H9 (cell line): ENCODE data around the gene SRRD. TPM values are rescaled to one million over a fixed set of nuclear protein-coding genes. Genes with fewer than 3 reads are reported as not detected.

ENCODE experiments used
- DNase-seq: peaks from one replicate; pipeline ENCODE4 v3.0.0-alpha.2; 2017
- H2AFZ ChIP-seq: one replicate; pipeline ENCODE4 v1.6.1; 2013; ENCODE audit warnings: mild to moderate bottlenecking, low read length, control low read depth, moderate library complexity
- H2AK5ac ChIP-seq: 2 replicates; pipeline ENCODE4 v1.6.1; 2013; ENCODE audit warnings: low read length, control low read depth, mixed read lengths; ENCODE audit not compliant: insufficient read length
- H2BK120ac ChIP-seq: one replicate; pipeline ENCODE4 v1.6.1; 2013; ENCODE audit warnings: low read depth, mild to moderate bottlenecking, low read length, control low read depth, inconsistent platforms; ENCODE audit not compliant: poor library complexity, severe bottlenecking
- H2BK12ac ChIP-seq: 2 replicates; pipeline ENCODE4 v1.6.1; 2013; ENCODE audit warnings: low read length, control low read depth, mixed read lengths, low read depth; ENCODE audit not compliant: insufficient read length
- H2BK15ac ChIP-seq: 2 replicates; pipeline ENCODE4 v1.6.1; 2013; ENCODE audit warnings: low read depth, low read length, control low read depth
- H2BK20ac ChIP-seq: one replicate; pipeline ENCODE4 v1.6.1; 2013; ENCODE audit warnings: low read depth, mild to moderate bottlenecking, low read length, control low read depth, inconsistent platforms; ENCODE audit not compliant: poor library complexity, severe bottlenecking
- H2BK5ac ChIP-seq: 2 replicates; pipeline ENCODE4 v1.6.1; 2013; ENCODE audit warnings: low read length, control low read depth, mixed read lengths; ENCODE audit not compliant: insufficient read length
- H3K14ac ChIP-seq: 2 replicates; pipeline ENCODE4 v1.6.1; 2013; ENCODE audit warnings: low read length, control low read depth; ENCODE audit not compliant: insufficient read depth
- H3K18ac ChIP-seq: 2 replicates; pipeline ENCODE4 v1.6.1; 2013; ENCODE audit warnings: low read depth, mild to moderate bottlenecking, mixed read lengths, low read length, control low read depth; ENCODE audit not compliant: insufficient read length
- H3K23ac ChIP-seq: 2 replicates; pipeline ENCODE4 v1.6.1; 2013; ENCODE audit warnings: low read length, control low read depth, mixed read lengths, low read depth; ENCODE audit not compliant: insufficient read length
- H3K23me2 ChIP-seq: 2 replicates; pipeline ENCODE4 v1.6.1; 2013; ENCODE audit warnings: low read depth, mild to moderate bottlenecking, mixed read lengths, low read length, control low read depth; ENCODE audit not compliant: insufficient read length, poor library complexity, severe bottlenecking
- H3K27ac ChIP-seq: 2 replicates; pipeline ENCODE4 v1.5.1; 2013; ENCODE audit warnings: low read length, control low read depth, mixed read lengths, low read depth; ENCODE audit not compliant: insufficient read length
- H3K27me3 ChIP-seq: 2 replicates; pipeline ENCODE4 v1.6.1; 2013; ENCODE audit warnings: low read length, control low read depth, inconsistent platforms; ENCODE audit not compliant: insufficient read depth
- H3K4ac ChIP-seq: 2 replicates; pipeline ENCODE4 v1.6.1; 2013; ENCODE audit warnings: low read depth, mild to moderate bottlenecking, control low read depth, inconsistent platforms, low read length, moderate library complexity
- H3K4me1 ChIP-seq: 2 replicates; pipeline ENCODE4 v1.6.1; 2013; ENCODE audit warnings: low read length, control low read depth, inconsistent platforms; ENCODE audit not compliant: insufficient read depth
- H3K4me2 ChIP-seq: 2 replicates; pipeline ENCODE4 v1.6.1; 2013; ENCODE audit warnings: low read length, control low read depth, mixed read lengths; ENCODE audit not compliant: insufficient read length, insufficient read depth
- H3K56ac ChIP-seq: 2 replicates; pipeline ENCODE4 v1.6.1; 2013; ENCODE audit warnings: low read depth, mild to moderate bottlenecking, mixed read lengths, low read length, control low read depth; ENCODE audit not compliant: insufficient read length
- H3K79me1 ChIP-seq: 2 replicates; pipeline ENCODE4 v1.6.1; 2013; ENCODE audit warnings: low read depth, mild to moderate bottlenecking, moderate library complexity, low read length, control low read depth, inconsistent platforms; ENCODE audit not compliant: insufficient read depth, poor library complexity, severe bottlenecking
- H3K79me2 ChIP-seq: 2 replicates; pipeline ENCODE4 v1.6.1; 2013; ENCODE audit warnings: low read length, control low read depth, inconsistent platforms; ENCODE audit not compliant: insufficient read depth
- H3K9ac ChIP-seq: 2 replicates; pipeline ENCODE4 v1.6.1; 2013; ENCODE audit warnings: low read length, control low read depth, mixed read lengths; ENCODE audit not compliant: insufficient read length; ENCODE audit errors: extremely low read depth
- H3K9me3 ChIP-seq: one replicate; pipeline ENCODE4 v1.6.1; 2013; ENCODE audit warnings: low read depth, low read length, inconsistent platforms; ENCODE audit not compliant: control insufficient read depth
- H3T11ph ChIP-seq: one replicate; pipeline ENCODE4 v1.6.1; 2013; ENCODE audit warnings: mild to moderate bottlenecking, low read length, control low read depth, inconsistent platforms
- H4K20me1 ChIP-seq: one replicate; pipeline ENCODE4 v1.6.1; 2013; ENCODE audit not compliant: control insufficient read depth, insufficient read length, insufficient read depth
- H4K5ac ChIP-seq: 2 replicates; pipeline ENCODE4 v1.6.1; 2013; ENCODE audit warnings: low read depth, mild to moderate bottlenecking, mixed read lengths, low read length, control low read depth; ENCODE audit not compliant: insufficient read length
- H4K8ac ChIP-seq: replicated peaks from 2 replicates; pipeline ENCODE4 v1.6.1; 2013; ENCODE audit warnings: low read length, control low read depth, mixed read lengths, low read depth; ENCODE audit not compliant: insufficient read length
- H4K91ac ChIP-seq: 2 replicates; pipeline ENCODE4 v1.6.1; 2013; ENCODE audit warnings: low read depth, mild to moderate bottlenecking, moderate library complexity, mixed read lengths, low read length, control low read depth; ENCODE audit not compliant: insufficient read length
- H3K27ac Mint-ChIP-seq, 3 experiments: 2 replicates in 2 of 3; 3 replicates in 1 of 3; pipeline ENCODE4 v1.8.0; 2020 to 2021; ENCODE audit warnings: mixed read lengths in 3 of 3, mild to moderate bottlenecking in 1 of 3, moderate library complexity in 1 of 3
- H3K27me3 Mint-ChIP-seq: 2 replicates; pipeline ENCODE4 v1.8.0; 2021; ENCODE audit warnings: low read depth, mild to moderate bottlenecking, moderate library complexity, mixed read lengths
- H3K36me3 Mint-ChIP-seq, 3 experiments: 2 replicates in 2 of 3; 3 replicates in 1 of 3; pipeline ENCODE4 v1.8.0; 2020 to 2021; ENCODE audit warnings: low read depth in 3 of 3, mixed read lengths in 3 of 3; ENCODE audit not compliant: insufficient read depth in 1 of 3
- H3K4me1 Mint-ChIP-seq, 2 experiments: 2 replicates each; pipeline ENCODE4 v1.8.0; 2020; ENCODE audit warnings: mixed read lengths in 2 of 2
- H3K4me3 Mint-ChIP-seq, 2 experiments: 2 replicates in 1 of 2; 3 replicates in 1 of 2; pipeline ENCODE4 v1.8.0; 2020 to 2021; ENCODE audit warnings: mild to moderate bottlenecking in 2 of 2, mixed read lengths in 2 of 2, moderate library complexity in 1 of 2
- H3K9me3 Mint-ChIP-seq, 2 experiments: 2 replicates in 1 of 2; 3 replicates in 1 of 2; pipeline ENCODE4 v1.8.0; 2020; ENCODE audit warnings: mild to moderate bottlenecking in 2 of 2, mixed read lengths in 2 of 2, moderate library complexity in 1 of 2
- CTCF ChIP-seq: fragments of 200-600 bp; sonication (generic); conservative IDR thresholded peaks from 3 replicates; pipeline ENCODE4 v1.8.0; 2021; ENCODE audit warnings: antibody characterized with exemption, mild to moderate bottlenecking
- WGBS: extraction: QIAGEN DNeasy Blood & Tissue Kit; methylation state at CpG from one replicate; pipeline ENCODE4 v1.1.7; 2013; ENCODE audit warnings: missing lambda C conversion rate, low lambda C conversion rate, mixed read lengths; ENCODE audit not compliant: insufficient read length; ENCODE audit errors: extremely low coverage; 5-methylcytosine and 5-hydroxymethylcytosine counted together
- total RNA-seq: library from RNA; stranded (reverse); gene quantifications from 2 replicates; pipeline ENCODE4 v1.2.1, GENCODE V29; 2021

Gene SRRD
- total RNA-seq, 1 experiment from 2014 or later = 36.0 TPM

- no peak overlapping the region for H2BK120ac ChIP-seq
- peaks cover 38 to 39% of the 10 kb centered on the region in 2 experiments for H3K4me1 Mint-ChIP-seq
- no peak overlapping the region for H2BK12ac ChIP-seq
These were observed 3.7 kb upstream of the SRRD start for GRCh38 chr22:26479792-26480610.

More at GRCh38 chr22:26479792-26480610, 3.7 kb upstream of the SRRD start:
- Histone ChIP-seq H3K56ac (no peak overlapping the region), H3K79me2 (peaks cover 5% of the 10 kb centered on the region; the same call in 1 of the 2 replicates), H3K79me1 (peaks cover 8% of the 10 kb centered on the region), H3K18ac (no peak overlapping the region), H4K5ac (no peak overlapping the region), H3K14ac (no peak overlapping the region), H3K4me2 (peak overlapping the region; percentile 13), H4K20me1 (no peaks in the 10 kb centered on the region), H2AK5ac (no peak overlapping the region), H3K4me1 (no peaks in the 10 kb centered on the region; the same call in 1 of the 2 replicates), H4K91ac (no peak overlapping the region), H3T11ph (no peak overlapping the region), H2BK5ac (no peak overlapping the region), H2AFZ (no peak overlapping the region), H3K27ac (no peak overlapping the region), H3K23me2 (no peaks in the 10 kb centered on the region), H3K4ac (no peak overlapping the region), H4K8ac (no peak overlapping the region), H3K23ac (no peak overlapping the region), H2BK15ac (no peak overlapping the region), H3K27me3 (no peaks in the 10 kb centered on the region), H3K9ac (no peak overlapping the region), H3K9me3 (no peaks in the 10 kb centered on the region), H2BK20ac (no peak overlapping the region)
- DNase-seq = no peak
- peak overlapping the region; percentile 0 to 16 (median 6); a peak in 4 of 7 replicates for H3K27ac Mint-ChIP-seq
- H3K4me3 Mint-ChIP-seq = peak overlapping the region; percentile 8 to 54
- no peak for TF ChIP-seq CTCF
- peaks cover 10 to 42% (median 32%) of the 10 kb centered on the region in 3 experiments; a peak in 6 of 7 replicates for H3K36me3 Mint-ChIP-seq
- H3K9me3 Mint-ChIP-seq = no peaks in the 10 kb centered on the region; a peak in 1 of 5 replicates
- WGBS = no CpG with 5 or more reads among the region's 12 CpGs
- no peaks in the 10 kb centered on the region for H3K27me3 Mint-ChIP-seq
